ENCODE results near the gene CFAP97D2. TPM values are rescaled to one million over a fixed set of nuclear protein-coding genes. Genes with fewer than 3 reads are reported as not detected.
"Not testable (repeated sequence)": the region's sequence is repeated elsewhere in the genome, so short reads cannot be mapped to it uniquely, and the experiment has no call there.

Gene CFAP97D2
- total and polyA plus RNA-seq, 12 donors, result not detected

GRCh38 chr13:114198556-114198955 lies 19.5 kb downstream of the CFAP97D2 start:
- H3K9me3 ChIP-seq, result peaks cover 0 to 3% (median 0%) of the 10 kb centered on the region in 11 donors
- ATAC-seq (no peak), DNase-seq (no peak)
- TF ChIP-seq CTCF (IDR thresholded peaks at IDR 0.05), result no peak
- peaks cover 0 to 49% (median 18%) of the 10 kb centered on the region in 7 donors for H3K27me3 ChIP-seq
- H3K4me1 ChIP-seq, result no peaks in the 10 kb centered on the region
- no peak overlapping the region for H3K27ac ChIP-seq
- no peaks in the 10 kb centered on the region for H3K36me3 ChIP-seq
- 62 to 98% methylated on average over 10 to 47 of the region's 47 CpGs for WGBS, 2 donors
- no peak overlapping the region for H3K4me3 ChIP-seq
- intact Hi-C loops (cut with DNase I), result no loop called here

- H3K4me3 ChIP-seq; ATAC-seq; intact Hi-C loops (cut with DNase I); H3K4me1 ChIP-seq; H3K9me3 ChIP-seq; H3K27ac ChIP-seq; H3K36me3 ChIP-seq; DNase-seq: not testable (repeated sequence)
- 28 to 45% methylated on average over 39 to 62 of the region's 75 CpGs for WGBS, 2 donors
- peaks cover 0 to 49% (median 18%) of the 10 kb centered on the region in 7 donors for H3K27me3 ChIP-seq
These were observed 20.5 kb downstream of the CFAP97D2 start for GRCh38 chr13:114199526-114199925.

- TF ChIP-seq CTCF (IDR thresholded peaks at IDR 0.05), result no peak
- Histone ChIP-seq H3K36me3 (no peaks in the 10 kb centered on the region), H3K4me1 (no peaks in the 10 kb centered on the region), H3K27me3 (peaks cover 0 to 49% (median 18%) of the 10 kb centered on the region in 7 donors), H3K27ac (no peak overlapping the region), H3K9me3 (no peaks in the 10 kb centered on the region), H3K4me3 (no peak overlapping the region)
- intact Hi-C loops (cut with DNase I), result no loop called here
- no peak for ATAC-seq
- WGBS, 2 donors, result 19 to 61% methylated on average over 31 to 39 of the region's 42 CpGs
- DNase-seq, result no peak
These were observed 20.9 kb downstream of the CFAP97D2 start for GRCh38 chr13:114199954-114200353.

- ATAC-seq, result no peak
- H3K4me3 ChIP-seq, result no peak overlapping the region
- no peaks in the 10 kb centered on the region for H3K9me3 ChIP-seq
- no peaks in the 10 kb centered on the region for H3K4me1 ChIP-seq
- H3K27me3 ChIP-seq, result peaks cover 0 to 49% (median 18%) of the 10 kb centered on the region in 7 donors
- no peak for DNase-seq
- intact Hi-C loops (cut with DNase I), result no loop called here
- H3K27ac ChIP-seq, result no peak overlapping the region
- TF ChIP-seq CTCF (IDR thresholded peaks at IDR 0.05), result no peak
- no peaks in the 10 kb centered on the region for H3K36me3 ChIP-seq
- WGBS, 2 donors, result 26 to 37% methylated on average over 18 of the region's 18 CpGs
These were observed 21.4 kb downstream of the CFAP97D2 start for GRCh38 chr13:114200399-114200911.

- H3K27ac ChIP-seq, result no peak overlapping the region
- DNase-seq (no peak), ATAC-seq (no peak)
- no peak overlapping the region for H3K4me3 ChIP-seq
- intact Hi-C loops (cut with DNase I), result no loop called here
- H3K27me3 ChIP-seq, result peaks cover 0 to 38% (median 18%) of the 10 kb centered on the region in 7 donors
- no peaks in the 10 kb centered on the region for H3K36me3 ChIP-seq
- WGBS, 2 donors, result 83 to 85% methylated on average over 6 of the region's 6 CpGs
- no peak for TF ChIP-seq CTCF (IDR thresholded peaks at IDR 0.05)
- no peaks in the 10 kb centered on the region for H3K4me1 ChIP-seq
- H3K9me3 ChIP-seq, result peaks cover 0 to 9% (median 0%) of the 10 kb centered on the region in 11 donors
These were observed 23.5 kb downstream of the CFAP97D2 start for GRCh38 chr13:114202581-114202980.
